Gastroesophageal sphincter (tissue), 4 donors: ENCODE results near the gene FAM168A. TPM values are rescaled to one million over a fixed set of nuclear protein-coding genes. Genes with fewer than 3 reads are reported as not detected.
A peak's percentile ranks its signal among the peaks of the same experiment; 100 is the strongest.

Experiments
- ATAC-seq: fragments of 150-250 bp; one replicate; pipeline ENCODE4 v1.9.1; 2016; ENCODE audit warnings: mild to moderate bottlenecking, moderate library complexity
- H3K27ac ChIP-seq, 4 donors: fragments of 200-600 bp; sonication (generic) in 3 of 4; 1 replicate in 3 of 4; 2 replicates in 1 of 4; pipeline ENCODE4 v1.5.1; 2016 to 2019
- H3K27me3 ChIP-seq: fragments of 200-600 bp; sonication (generic); one replicate; pipeline ENCODE4 v1.5.1; 2019
- H3K36me3 ChIP-seq, 2 donors: fragments of 200-600 bp; sonication (generic); one replicate each; pipeline ENCODE4 v1.5.1; 2019; ENCODE audit warnings: control low read depth in 1 of 2
- H3K4me1 ChIP-seq, 3 donors: fragments of 200-600 bp; sonication (generic); 1 replicate in 2 of 3; 2 replicates in 1 of 3; pipeline ENCODE4 v1.5.1; 2016 to 2019; ENCODE audit warnings: control low read depth in 2 of 3
- H3K4me3 ChIP-seq, 2 donors: fragments of 200-600 bp; sonication (generic); one replicate each; pipeline ENCODE4 v1.5.1; 2019; ENCODE audit warnings: mild to moderate bottlenecking in 1 of 2, moderate library complexity in 1 of 2
- H3K9me3 ChIP-seq, 3 donors: fragments of 200-600 bp; sonication (generic); one replicate each; pipeline ENCODE4 v1.5.1; 2017 to 2019; ENCODE audit warnings: control low read depth in 2 of 3
- EP300 ChIP-seq: sonication (generic); formaldehyde crosslinking; IDR thresholded peaks from one replicate; pipeline ENCODE4 v1.6.1; 2017; ENCODE audit warnings: antibody characterized with exemption, mild to moderate bottlenecking
- POLR2A ChIP-seq, 2 donors: fragments of 450-650 bp; IDR thresholded peaks; one replicate each; pipeline ENCODE4 v1.6.1; 2017; ENCODE audit warnings: antibody characterized with exemption in 2 of 2, mild to moderate bottlenecking in 2 of 2, moderate library complexity in 1 of 2
- POLR2AphosphoS5 ChIP-seq: sonication (generic); formaldehyde crosslinking; IDR thresholded peaks from one replicate; pipeline ENCODE4 v1.6.1; 2017; ENCODE audit warnings: antibody characterized with exemption
- WGBS, 2 donors: methylation state at CpG; one replicate each; pipeline ENCODE4 v1.1.5; 2018; ENCODE audit warnings: low coverage in 1 of 2; 5-methylcytosine and 5-hydroxymethylcytosine counted together
- total RNA-seq, 4 donors: library from RNA; depleted of rRNA; stranded (reverse); fragments of >200 nt; gene quantifications; one replicate each; pipeline ENCODE4 v1.1.0, GENCODE V29; 2016
- TF ChIP-seq, protein P1 (sequence below), 4 experiments: fragments of 200-600 bp in 2 of 4; fragments of 450-650 bp in 2 of 4; sonication (generic) in 1 of 4; IDR thresholded peaks; one replicate each; pipeline ENCODE4 v1.5.1; 2017 to 2019; ENCODE audit warnings: antibody characterized with exemption in 4 of 4, mild to moderate bottlenecking in 2 of 4, moderate library complexity in 2 of 4

The FAM168A gene
- total RNA-seq, 4 donors from 2014 or later: 27.5 to 51.8 (median 42.0) TPM

DNA sequence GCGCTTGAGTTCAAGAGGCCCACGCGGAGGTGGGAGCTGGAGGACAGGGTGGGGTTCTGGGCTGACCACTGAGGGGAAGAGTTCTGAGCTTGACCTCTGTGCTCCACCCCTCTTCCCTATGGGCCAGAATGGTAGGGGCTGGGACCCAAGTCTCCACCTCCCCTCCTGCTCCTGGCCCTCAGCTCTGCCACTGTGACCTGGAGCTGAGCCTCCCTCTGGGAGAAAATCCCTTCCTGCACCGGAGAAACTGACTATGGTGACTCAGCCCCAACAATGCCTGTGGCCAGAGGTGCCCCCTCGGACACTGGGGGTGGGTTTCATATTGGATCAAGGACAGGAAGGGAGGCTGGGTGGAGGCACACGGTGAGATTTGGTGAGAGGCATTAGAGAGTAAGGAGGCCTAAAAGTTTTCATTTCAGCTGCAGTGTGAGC, 198.7 kb downstream of the FAM168A start:
- H3K4me1 ChIP-seq: peaks cover 0 to 20% (median 0%) of the 10 kb centered on the region in 3 donors
- H3K27ac ChIP-seq: peak overlapping the region in 1 of 4 donors; percentile 35

DNA sequence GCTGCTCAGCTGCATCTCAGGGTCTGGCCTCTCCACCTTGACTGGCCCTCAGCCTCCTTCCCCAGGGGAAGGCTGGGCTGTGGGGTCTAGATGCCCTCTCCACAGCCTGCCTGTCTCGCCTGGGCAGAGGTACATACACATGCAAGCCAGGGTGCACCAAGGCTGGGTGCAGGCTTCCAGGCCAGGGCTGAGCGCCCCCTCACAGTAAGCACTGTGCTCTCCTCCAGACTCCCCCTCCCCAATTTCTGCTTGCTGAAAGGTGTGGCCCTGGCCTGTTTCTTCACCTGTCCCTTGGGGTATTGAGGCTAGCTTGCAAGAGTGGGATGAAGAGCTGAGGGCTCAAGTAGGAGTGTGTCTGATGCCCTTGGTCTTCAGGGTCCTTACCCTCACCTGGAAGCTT, 199.2 kb downstream of the FAM168A start:
- H3K4me1 ChIP-seq: peaks cover 0 to 17% (median 0%) of the 10 kb centered on the region in 3 donors
- TF ChIP-seq POLR2AphosphoS5: no peak
- no peak for TF ChIP-seq POLR2A (IDR thresholded peaks at IDR 0.05)
- TF ChIP-seq, protein P1, sequence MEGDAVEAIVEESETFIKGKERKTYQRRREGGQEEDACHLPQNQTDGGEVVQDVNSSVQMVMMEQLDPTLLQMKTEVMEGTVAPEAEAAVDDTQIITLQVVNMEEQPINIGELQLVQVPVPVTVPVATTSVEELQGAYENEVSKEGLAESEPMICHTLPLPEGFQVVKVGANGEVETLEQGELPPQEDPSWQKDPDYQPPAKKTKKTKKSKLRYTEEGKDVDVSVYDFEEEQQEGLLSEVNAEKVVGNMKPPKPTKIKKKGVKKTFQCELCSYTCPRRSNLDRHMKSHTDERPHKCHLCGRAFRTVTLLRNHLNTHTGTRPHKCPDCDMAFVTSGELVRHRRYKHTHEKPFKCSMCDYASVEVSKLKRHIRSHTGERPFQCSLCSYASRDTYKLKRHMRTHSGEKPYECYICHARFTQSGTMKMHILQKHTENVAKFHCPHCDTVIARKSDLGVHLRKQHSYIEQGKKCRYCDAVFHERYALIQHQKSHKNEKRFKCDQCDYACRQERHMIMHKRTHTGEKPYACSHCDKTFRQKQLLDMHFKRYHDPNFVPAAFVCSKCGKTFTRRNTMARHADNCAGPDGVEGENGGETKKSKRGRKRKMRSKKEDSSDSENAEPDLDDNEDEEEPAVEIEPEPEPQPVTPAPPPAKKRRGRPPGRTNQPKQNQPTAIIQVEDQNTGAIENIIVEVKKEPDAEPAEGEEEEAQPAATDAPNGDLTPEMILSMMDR (IDR thresholded peaks at IDR 0.05): no peak
- TF ChIP-seq EP300: no peak

More for the DNA sequence above, 198.7 kb downstream of the FAM168A start:
- no peaks in the 10 kb centered on the region for H3K9me3 ChIP-seq
- no peak overlapping the region for H3K4me3 ChIP-seq
- H3K36me3 ChIP-seq: no peaks in the 10 kb centered on the region
- WGBS, 2 donors: 92% methylated on average over 2 of the region's 6 CpGs; no CpG with 5 or more reads in 1 of the 2 donors
- TF ChIP-seq POLR2AphosphoS5 (no peak), POLR2A (IDR thresholded peaks at IDR 0.05) (no peak), EP300 (no peak)
- TF ChIP-seq, protein P1 (IDR thresholded peaks at IDR 0.05): no peak
- H3K27me3 ChIP-seq: no peaks in the 10 kb centered on the region
- no peak for ATAC-seq

DNA sequence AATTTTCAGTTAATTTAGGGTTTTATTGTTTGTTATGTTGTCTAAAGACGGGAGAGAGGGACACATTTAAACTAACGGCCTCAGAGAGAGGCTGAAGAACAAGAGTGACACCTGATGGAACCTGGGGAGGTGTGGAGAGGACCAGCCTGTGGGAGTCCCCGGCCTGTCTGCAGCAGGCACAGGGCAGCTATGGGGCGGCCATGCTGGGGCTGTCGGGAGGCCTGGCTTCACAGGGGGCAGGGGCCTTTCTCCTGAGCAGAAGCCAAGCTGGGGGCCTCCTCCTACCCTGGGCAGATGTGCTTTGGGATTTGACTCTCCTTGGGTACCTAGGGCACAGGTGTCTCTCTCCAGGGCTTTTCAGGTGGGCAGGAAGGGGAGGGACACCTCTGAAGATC, 199.8 kb downstream of the FAM168A start:
- WGBS, 2 donors: 100% methylated on average over 1 of the region's 5 CpGs; no CpG with 5 or more reads in 1 of the 2 donors
- Histone ChIP-seq H3K27ac (no peak overlapping the region), H3K27me3 (no peaks in the 10 kb centered on the region), H3K36me3 (no peaks in the 10 kb centered on the region), H3K4me1 (peaks cover 0 to 21% (median 0%) of the 10 kb centered on the region in 3 donors), H3K9me3 (no peaks in the 10 kb centered on the region), H3K4me3 (no peak overlapping the region)
- no peak for TF ChIP-seq POLR2AphosphoS5
- TF ChIP-seq, protein P1 (IDR thresholded peaks at IDR 0.05): no peak
- TF ChIP-seq POLR2A (IDR thresholded peaks at IDR 0.05): no peak
- no peak for TF ChIP-seq EP300
- no peak for ATAC-seq

More for the DNA sequence above, 199.2 kb downstream of the FAM168A start:
- ATAC-seq: no peak
- H3K27me3 ChIP-seq: no peaks in the 10 kb centered on the region
- no peak overlapping the region for H3K27ac ChIP-seq
- H3K4me3 ChIP-seq: no peak overlapping the region
- no peaks in the 10 kb centered on the region for H3K36me3 ChIP-seq
- 40% methylated on average over 1 of the region's 2 CpGs; no CpG with 5 or more reads in 1 of the 2 donors for WGBS, 2 donors
- H3K9me3 ChIP-seq: no peaks in the 10 kb centered on the region

DNA sequence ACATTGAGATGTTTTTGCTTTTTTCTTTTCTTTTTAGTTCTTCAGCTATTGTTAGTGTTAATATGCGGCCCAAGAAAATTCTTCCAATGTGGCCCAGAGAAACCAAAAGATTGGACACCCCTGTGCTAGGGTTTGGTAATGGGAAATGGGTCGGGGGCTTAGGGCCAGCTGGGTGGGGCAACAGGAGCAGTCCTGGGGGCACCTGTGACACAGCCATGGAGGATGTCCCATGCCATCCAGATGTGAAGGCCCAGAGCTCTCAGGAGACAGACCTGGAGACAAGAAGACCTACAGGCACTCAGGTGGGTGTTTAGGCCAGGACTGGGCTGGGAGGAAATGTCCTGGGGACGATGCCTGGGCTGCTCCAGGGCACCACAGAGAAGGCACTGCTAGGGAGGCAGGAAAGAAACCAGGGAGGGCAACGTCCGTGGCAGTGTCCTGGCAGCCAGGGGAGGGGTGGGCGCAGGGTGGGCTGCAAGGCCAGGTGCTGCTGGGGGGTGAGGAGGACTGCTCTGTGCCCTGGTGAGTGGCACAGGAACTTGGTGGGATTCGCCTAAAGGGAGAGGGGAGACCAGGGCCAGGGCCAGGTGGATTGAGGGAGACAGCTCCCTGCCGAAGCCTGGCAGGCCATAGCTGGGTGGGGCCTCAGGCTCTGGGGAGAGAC, 200.3 kb downstream of the FAM168A start:
- WGBS, 2 donors: 81% methylated on average over 4 of the region's 8 CpGs; no CpG with 5 or more reads in 1 of the 2 donors
- Histone ChIP-seq H3K27me3 (no peaks in the 10 kb centered on the region), H3K27ac (no peak overlapping the region), H3K9me3 (no peaks in the 10 kb centered on the region), H3K4me1 (peaks cover 0 to 24% (median 0%) of the 10 kb centered on the region in 3 donors), H3K4me3 (no peak overlapping the region), H3K36me3 (no peaks in the 10 kb centered on the region)
- ATAC-seq: no peak
- TF ChIP-seq, protein P1 (IDR thresholded peaks at IDR 0.05): no peak
- TF ChIP-seq POLR2A (IDR thresholded peaks at IDR 0.05) (no peak), EP300 (no peak), POLR2AphosphoS5 (no peak)

DNA sequence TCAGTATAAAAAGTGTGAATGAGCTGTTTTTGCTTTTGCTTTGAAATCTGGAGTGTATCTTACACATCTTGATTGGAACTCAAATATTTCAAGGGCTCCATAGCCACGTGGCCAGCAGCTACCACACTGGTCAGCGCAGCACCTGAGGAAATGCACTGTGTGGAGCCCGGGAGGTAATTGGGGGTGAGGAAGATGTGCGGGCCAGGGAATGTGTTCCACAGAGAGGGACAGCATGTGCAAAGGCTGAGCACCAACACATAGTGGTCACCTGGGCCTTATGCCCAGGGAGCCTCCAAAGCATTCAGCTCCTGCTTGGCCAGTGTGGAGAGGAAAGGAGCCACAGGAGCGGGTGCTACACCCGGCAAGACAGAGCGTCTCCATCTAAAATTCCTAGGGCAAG, 200.9 kb downstream of the FAM168A start:
- H3K4me1 ChIP-seq: peaks cover 0 to 24% (median 0%) of the 10 kb centered on the region in 3 donors
- H3K4me3 ChIP-seq: no peak overlapping the region
- TF ChIP-seq POLR2AphosphoS5: no peak
- TF ChIP-seq, protein P1 (IDR thresholded peaks at IDR 0.05): no peak
- TF ChIP-seq EP300: no peak
- no peak for TF ChIP-seq POLR2A (IDR thresholded peaks at IDR 0.05)
- 59 to 60% methylated on average over 3 to 6 of the region's 7 CpGs for whole genome bisulfite sequencing, 2 donors
- H3K36me3 ChIP-seq: no peaks in the 10 kb centered on the region
- no peak for ATAC-seq
- H3K9me3 ChIP-seq: no peaks in the 10 kb centered on the region
- H3K27me3 ChIP-seq: no peaks in the 10 kb centered on the region
- H3K27ac ChIP-seq: no peak overlapping the region
